ENCODE results near the gene USP17L22.
"Not testable (repeated sequence)": the region's sequence is repeated elsewhere in the genome, so short reads cannot be mapped to it uniquely, and the experiment has no call there.

The USP17L22 gene, protein sequence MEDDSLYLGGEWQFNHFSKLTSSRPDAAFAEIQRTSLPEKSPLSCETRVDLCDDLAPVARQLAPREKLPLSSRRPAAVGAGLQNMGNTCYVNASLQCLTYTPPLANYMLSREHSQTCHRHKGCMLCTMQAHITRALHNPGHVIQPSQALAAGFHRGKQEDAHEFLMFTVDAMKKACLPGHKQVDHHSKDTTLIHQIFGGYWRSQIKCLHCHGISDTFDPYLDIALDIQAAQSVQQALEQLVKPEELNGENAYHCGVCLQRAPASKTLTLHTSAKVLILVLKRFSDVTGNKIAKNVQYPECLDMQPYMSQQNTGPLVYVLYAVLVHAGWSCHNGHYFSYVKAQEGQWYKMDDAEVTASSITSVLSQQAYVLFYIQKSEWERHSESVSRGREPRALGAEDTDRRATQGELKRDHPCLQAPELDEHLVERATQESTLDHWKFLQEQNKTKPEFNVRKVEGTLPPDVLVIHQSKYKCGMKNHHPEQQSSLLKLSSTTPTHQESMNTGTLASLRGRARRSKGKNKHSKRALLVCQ

DNA sequence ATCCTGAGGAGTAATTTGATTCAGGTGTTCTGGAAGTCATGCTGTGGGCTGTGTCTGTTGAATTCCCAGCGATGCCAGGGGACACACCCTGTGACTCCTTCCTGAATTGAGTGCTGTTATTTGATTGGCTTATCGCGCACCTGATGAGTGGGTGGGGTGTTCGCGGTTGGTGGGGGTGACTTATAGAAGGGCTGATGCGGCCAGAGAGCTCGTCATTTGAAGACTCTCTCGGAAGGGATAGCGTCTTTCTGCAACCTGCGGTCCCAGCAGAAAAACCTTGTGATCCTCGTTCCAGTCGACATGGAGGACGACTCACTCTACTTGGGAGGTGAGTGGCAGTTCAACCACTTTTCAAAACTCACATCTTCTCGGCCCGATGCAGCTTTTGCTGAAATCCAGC, at the start of gene USP17L22:
USP17L22 (plus strand) TSS at position 301 of the 400 bp plus-strand sequence; CDS start at position 301, 0 bp downstream.
- not testable (repeated sequence) for FAIRE-seq

DNA sequence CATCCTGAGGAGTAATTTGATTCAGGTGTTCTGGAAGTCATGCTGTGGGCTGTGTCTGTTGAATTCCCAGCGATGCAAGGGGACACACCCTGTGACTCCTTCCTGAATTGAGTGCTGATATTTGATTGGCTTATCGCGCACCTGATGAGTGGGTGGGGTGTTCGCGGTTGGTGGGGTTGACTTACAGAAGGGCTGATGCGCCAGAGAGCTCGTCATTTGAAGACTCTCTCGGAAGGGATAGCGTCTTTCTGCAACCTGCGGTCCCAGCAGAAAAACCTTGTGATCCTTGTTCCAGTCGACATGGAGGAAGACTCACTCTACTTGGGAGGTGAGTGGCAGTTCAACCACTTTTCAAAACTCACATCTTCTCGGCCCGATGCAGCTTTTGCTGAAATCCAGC, 47.6 kb upstream of the USP17L22 start, which contains the start of gene USP17L12:
USP17L12 (plus strand) TSS at position 301 of the 400 bp plus-strand sequence; CDS start at position 301, 0 bp downstream.
- FAIRE-seq: not testable (repeated sequence)

DNA sequence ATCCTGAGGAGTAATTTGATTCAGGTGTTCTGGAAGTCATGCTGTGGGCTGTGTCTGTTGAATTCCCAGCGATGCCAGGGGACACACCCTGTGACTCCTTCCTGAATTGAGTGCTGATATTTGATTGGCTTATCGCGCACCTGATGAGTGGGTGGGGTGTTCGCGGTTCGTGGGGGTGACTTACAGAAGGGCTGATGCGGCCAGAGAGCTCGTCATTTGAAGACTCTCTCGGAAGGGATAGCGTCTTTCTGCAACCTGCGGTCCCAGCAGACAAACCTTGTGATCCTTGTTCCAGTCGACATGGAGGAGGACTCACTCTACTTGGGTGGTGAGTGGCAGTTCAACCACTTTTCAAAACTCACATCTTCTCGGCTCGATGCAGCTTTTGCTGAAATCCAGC, 42.8 kb upstream of the USP17L22 start, which contains the start of gene USP17L13:
USP17L13 (plus strand) TSS at position 301 of the 400 bp plus-strand sequence; CDS start at position 301, 0 bp downstream.
- not testable (repeated sequence) for FAIRE-seq

DNA sequence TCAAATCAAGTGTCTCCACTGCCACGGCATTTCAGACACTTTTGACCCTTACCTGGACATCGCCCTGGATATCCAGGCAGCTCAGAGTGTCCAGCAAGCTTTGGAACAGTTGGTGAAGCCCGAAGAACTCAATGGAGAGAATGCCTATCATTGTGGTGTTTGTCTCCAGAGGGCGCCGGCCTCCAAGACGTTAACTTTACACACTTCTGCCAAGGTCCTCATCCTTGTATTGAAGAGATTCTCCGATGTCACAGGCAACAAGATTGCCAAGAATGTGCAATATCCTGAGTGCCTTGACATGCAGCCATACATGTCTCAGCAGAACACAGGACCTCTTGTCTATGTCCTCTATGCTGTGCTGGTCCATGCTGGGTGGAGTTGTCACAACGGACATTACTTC, 37.2 kb upstream of the USP17L22 start:
- FAIRE-seq: not testable (repeated sequence)

DNA sequence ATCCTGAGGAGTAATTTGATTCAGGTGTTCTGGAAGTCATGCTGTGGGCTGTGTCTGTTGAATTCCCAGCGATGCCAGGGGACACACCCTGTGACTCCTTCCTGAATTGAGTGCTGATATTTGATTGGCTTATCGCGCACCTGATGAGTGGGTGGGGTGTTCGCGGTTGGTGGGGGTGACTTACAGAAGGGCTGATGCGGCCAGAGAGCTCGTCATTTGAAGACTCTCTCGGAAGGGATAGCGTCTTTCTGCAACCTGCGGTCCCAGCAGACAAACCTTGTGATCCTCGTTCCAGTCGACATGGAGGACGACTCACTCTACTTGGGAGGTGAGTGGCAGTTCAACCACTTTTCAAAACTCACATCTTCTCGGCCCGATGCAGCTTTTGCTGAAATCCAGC, 33.3 kb upstream of the USP17L22 start, which contains the start of gene USP17L15:
USP17L15 (plus strand) TSS at position 301 of the 400 bp plus-strand sequence; CDS start at position 301, 0 bp downstream.
- not testable (repeated sequence) for FAIRE-seq

DNA sequence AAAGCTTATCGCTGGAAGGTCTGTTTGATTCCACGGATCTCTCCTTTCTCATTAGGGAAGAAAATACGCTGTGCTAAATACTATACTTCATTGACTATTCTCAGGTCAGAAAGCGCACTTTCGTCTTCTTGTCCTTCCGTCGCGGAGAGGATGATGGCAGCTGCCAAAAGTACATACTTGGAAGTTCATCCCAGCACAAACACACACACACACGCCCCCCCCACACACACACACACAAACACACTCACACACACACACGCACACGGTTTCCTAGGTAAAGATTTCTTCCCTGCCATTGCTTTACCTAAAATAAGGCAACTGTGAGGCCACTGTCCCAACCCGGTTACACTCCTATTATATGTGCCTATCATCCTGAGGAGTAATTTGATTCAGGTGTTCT, 29.0 kb upstream of the USP17L22 start:
- not testable (repeated sequence) for FAIRE-seq

DNA sequence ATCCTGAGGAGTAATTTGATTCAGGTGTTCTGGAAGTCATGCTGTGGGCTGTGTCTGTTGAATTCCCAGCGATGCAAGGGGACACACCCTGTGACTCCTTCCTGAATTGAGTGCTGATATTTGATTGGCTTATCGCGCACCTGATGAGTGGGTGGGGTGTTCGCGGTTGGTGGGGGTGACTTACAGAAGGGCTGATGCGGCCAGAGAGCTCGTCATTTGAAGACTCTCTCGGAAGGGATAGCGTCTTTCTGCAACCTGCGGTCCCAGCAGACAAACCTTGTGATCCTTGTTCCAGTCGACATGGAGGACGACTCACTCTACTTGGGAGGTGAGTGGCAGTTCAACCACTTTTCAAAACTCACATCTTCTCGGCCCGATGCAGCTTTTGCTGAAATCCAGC, 23.8 kb upstream of the USP17L22 start, which contains the start of gene USP17L17:
USP17L17 (plus strand) TSS at position 301 of the 400 bp plus-strand sequence; CDS start at position 301, 0 bp downstream.
- not testable (repeated sequence) for FAIRE-seq

DNA sequence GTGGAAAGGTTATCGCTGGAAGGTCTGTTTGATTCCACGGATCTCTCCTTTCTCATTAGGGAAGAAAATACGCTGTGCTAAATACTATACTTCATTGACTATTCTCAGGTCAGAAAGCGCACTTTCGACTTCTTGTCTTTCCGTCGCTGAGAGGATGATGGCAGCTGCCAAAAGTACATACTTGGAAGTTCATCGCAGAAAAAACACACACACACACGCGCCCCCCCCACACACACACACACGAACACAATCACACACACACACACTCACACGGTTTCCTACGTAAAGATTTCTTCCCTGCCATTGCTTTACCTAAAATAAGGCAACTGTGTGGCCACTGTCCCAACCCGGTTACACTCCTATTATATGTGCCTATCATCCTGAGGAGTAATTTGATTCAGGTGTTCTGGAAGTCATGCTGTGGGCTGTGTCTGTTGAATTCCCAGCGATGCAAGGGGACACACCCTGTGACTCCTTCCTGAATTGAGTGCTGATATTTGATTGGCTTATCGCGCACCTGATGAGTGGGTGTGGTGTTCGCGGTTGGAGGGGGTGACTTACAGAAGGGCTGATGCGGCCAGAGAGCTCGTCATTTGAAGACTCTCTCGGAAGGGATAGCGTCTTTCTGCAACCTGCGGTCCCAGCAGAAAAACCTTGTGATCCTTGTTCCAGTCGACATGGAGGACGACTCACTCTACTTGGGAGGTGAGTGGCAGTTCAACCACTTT, 19.3 kb upstream of the USP17L22 start, which contains the start of gene USP17L18:
USP17L18 (plus strand) TSS at position 678 of the 728 bp plus-strand sequence; CDS start at position 678, 0 bp downstream.
- not testable (repeated sequence) for FAIRE-seq

DNA sequence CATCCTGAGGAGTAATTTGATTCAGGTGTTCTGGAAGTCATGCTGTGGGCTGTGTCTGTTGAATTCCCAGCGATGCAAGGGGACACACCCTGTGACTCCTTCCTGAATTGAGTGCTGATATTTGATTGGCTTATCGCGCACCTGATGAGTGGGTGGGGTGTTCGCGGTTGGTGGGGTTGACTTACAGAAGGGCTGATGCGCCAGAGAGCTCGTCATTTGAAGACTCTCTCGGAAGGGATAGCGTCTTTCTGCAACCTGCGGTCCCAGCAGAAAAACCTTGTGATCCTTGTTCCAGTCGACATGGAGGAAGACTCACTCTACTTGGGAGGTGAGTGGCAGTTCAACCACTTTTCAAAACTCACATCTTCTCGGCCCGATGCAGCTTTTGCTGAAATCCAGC, 14.3 kb upstream of the USP17L22 start, which contains the start of gene USP17L19:
USP17L19 (plus strand) TSS at position 301 of the 400 bp plus-strand sequence; CDS start at position 301, 0 bp downstream.
- FAIRE-seq: not testable (repeated sequence)

DNA sequence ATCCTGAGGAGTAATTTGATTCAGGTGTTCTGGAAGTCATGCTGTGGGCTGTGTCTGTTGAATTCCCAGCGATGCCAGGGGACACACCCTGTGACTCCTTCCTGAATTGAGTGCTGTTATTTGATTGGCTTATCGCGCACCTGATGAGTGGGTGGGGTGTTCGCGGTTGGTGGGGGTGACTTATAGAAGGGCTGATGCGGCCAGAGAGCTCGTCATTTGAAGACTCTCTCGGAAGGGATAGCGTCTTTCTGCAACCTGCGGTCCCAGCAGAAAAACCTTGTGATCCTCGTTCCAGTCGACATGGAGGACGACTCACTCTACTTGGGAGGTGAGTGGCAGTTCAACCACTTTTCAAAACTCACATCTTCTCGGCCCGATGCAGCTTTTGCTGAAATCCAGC, 9.6 kb upstream of the USP17L22 start, which contains the start of gene USP17L20:
USP17L20 (plus strand) TSS at position 301 of the 400 bp plus-strand sequence; CDS start at position 301, 0 bp downstream.
- FAIRE-seq: not testable (repeated sequence)

DNA sequence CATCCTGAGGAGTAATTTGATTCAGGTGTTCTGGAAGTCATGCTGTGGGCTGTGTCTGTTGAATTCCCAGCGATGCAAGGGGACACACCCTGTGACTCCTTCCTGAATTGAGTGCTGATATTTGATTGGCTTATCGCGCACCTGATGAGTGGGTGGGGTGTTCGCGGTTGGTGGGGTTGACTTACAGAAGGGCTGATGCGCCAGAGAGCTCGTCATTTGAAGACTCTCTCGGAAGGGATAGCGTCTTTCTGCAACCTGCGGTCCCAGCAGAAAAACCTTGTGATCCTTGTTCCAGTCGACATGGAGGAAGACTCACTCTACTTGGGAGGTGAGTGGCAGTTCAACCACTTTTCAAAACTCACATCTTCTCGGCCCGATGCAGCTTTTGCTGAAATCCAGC, 4.8 kb upstream of the USP17L22 start, which contains the start of gene USP17L21:
USP17L21 (plus strand) TSS at position 301 of the 400 bp plus-strand sequence; CDS start at position 301, 0 bp downstream.
- FAIRE-seq: not testable (repeated sequence)

DNA sequence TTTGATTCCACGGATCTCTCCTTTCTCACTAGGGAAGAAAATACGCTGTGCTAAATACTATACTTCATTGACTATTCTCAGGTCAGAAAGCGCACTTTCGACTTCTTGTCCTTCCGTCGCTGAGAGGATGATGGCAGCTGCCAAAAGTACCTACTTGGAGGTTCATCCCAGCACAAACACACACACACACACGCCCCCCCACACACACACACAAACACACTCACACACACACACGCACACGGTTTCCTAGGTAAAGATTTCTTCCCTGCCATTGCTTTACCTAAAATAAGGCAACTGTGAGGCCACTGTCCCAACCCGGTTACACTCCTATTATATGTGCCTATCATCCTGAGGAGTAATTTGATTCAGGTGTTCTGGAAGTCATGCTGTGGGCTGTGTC, 4.3 kb downstream of the USP17L22 start:
- FAIRE-seq: not testable (repeated sequence)

Data from endometrium (tissue), 2 donors.